ENCODE results near the gene ADAM33.

GRCh38 chr20:3663031-3663701 is 18.6 kb downstream of the ADAM33 start, which contains the start of gene GFRA4:
- TF ChIP-seq POLR2A (IDR thresholded peaks at IDR 0.05; ENCODE audit: low read depth, low read length) (no peak), POLR2AphosphoS5 (IDR thresholded peaks at IDR 0.05; ENCODE audit: low read depth, low read length) (no peak)

Measured in GM12892 (cell line).